Mammary epithelial cell (primary cell): ENCODE data around the gene TTC19.

Experiments used
- EZH2 ChIP-seq: IDR thresholded peaks from 2 replicates; pipeline ENCODE4 v1.6.1; 2012; ENCODE audit warnings: low read length, inconsistent platforms, borderline replicate concordance
- TF ChIP-seq, protein P1 (sequence below), 2 donors: IDR thresholded peaks in 1 of 2; conservative IDR thresholded peaks in 1 of 2; 2 replicates each; pipeline ENCODE4 v1.5.1; 2011 to 2012; ENCODE audit warnings: inconsistent platforms in 2 of 2, low read length in 2 of 2, mild to moderate bottlenecking in 2 of 2, control low read depth in 1 of 2, low read depth in 1 of 2; ENCODE audit not compliant: insufficient read depth in 1 of 2; ENCODE audit errors: extremely low read depth in 1 of 2

GRCh38 chr17:16003841-16004240 is 4.2 kb downstream of the TTC19 start:
- TF ChIP-seq, protein P1, sequence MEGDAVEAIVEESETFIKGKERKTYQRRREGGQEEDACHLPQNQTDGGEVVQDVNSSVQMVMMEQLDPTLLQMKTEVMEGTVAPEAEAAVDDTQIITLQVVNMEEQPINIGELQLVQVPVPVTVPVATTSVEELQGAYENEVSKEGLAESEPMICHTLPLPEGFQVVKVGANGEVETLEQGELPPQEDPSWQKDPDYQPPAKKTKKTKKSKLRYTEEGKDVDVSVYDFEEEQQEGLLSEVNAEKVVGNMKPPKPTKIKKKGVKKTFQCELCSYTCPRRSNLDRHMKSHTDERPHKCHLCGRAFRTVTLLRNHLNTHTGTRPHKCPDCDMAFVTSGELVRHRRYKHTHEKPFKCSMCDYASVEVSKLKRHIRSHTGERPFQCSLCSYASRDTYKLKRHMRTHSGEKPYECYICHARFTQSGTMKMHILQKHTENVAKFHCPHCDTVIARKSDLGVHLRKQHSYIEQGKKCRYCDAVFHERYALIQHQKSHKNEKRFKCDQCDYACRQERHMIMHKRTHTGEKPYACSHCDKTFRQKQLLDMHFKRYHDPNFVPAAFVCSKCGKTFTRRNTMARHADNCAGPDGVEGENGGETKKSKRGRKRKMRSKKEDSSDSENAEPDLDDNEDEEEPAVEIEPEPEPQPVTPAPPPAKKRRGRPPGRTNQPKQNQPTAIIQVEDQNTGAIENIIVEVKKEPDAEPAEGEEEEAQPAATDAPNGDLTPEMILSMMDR (conservative IDR thresholded peaks at IDR 0.05 in 1 of 2, IDR thresholded peaks at IDR 0.05 in 1 of 2; ENCODE audit: extremely low read depth in 1 of 2, insufficient read depth in 1 of 2, low read depth in 1 of 2, low read length in 2 of 2): no peak
- TF ChIP-seq EZH2: no peak
